Calu3 (cell line): ENCODE results near the gene TMEM181. TPM values are rescaled to one million over a fixed set of nuclear protein-coding genes. Genes with fewer than 3 reads are reported as not detected.

Experiments used
- BruUV-seq: library from RNA; stranded (reverse); fragments of 400-500 nt; replicated peaks from 2 replicates; lab custom pipeline; 2021; lab: Mats Ljungman, UMichigan
- CTCF ChIA-PET: fragments of 300-600 bp; sonication (Branson Sonifier 250); formaldehyde crosslinking; loops from one replicate; lab custom pipeline; 2022; ENCODE audit warnings: antibody characterized with exemption; lab: Charles Lee
- DNase-seq: peaks from one replicate; pipeline ENCODE4 v3.0.0; 2022
- H3K27ac Mint-ChIP-seq: one replicate; pipeline ENCODE4 v1.8.0; 2022; ENCODE audit warnings: mixed read lengths; ENCODE audit not compliant: unreplicated experiment
- H3K27me3 Mint-ChIP-seq: one replicate; pipeline ENCODE4 v1.8.0; 2022; ENCODE audit warnings: mixed read lengths; ENCODE audit not compliant: unreplicated experiment
- H3K36me3 Mint-ChIP-seq: one replicate; pipeline ENCODE4 v1.8.0; 2022; ENCODE audit warnings: mild to moderate bottlenecking, moderate library complexity, mixed read lengths; ENCODE audit not compliant: insufficient read depth, unreplicated experiment
- H3K4me1 Mint-ChIP-seq: one replicate; pipeline ENCODE4 v1.8.0; 2022; ENCODE audit warnings: mild to moderate bottlenecking, low read depth, mixed read lengths; ENCODE audit not compliant: unreplicated experiment
- H3K4me3 Mint-ChIP-seq: one replicate; pipeline ENCODE4 v1.8.0; 2022; ENCODE audit warnings: mild to moderate bottlenecking, low read depth, moderate library complexity, mixed read lengths; ENCODE audit not compliant: unreplicated experiment
- H3K9me3 Mint-ChIP-seq: one replicate; pipeline ENCODE4 v1.8.0; 2022; ENCODE audit warnings: low read depth, mixed read lengths; ENCODE audit not compliant: unreplicated experiment
- CTCF ChIP-seq: fragments of 200-600 bp; IDR thresholded peaks from one replicate; pipeline ENCODE4 v1.8.0; 2022; ENCODE audit warnings: antibody characterized with exemption; ENCODE audit not compliant: unreplicated experiment
- intact Hi-C: fragments of 100-400 bp; cut with micrococcal nuclease; formaldehyde crosslinking; loops from one replicate; pipeline ENCODE4 v1.10.0; 2022; ENCODE audit not compliant: unreplicated experiment
- total RNA-seq: library from RNA; stranded (reverse); gene quantifications from 2 replicates; pipeline ENCODE4 v1.2.3, GENCODE V29; 2022

The TMEM181 gene
- total RNA-seq, 1 experiment from 2014 or later = 48.7 TPM

- no peaks in the 10 kb centered on the region for H3K9me3 Mint-ChIP-seq
- no TSS peak for BruUV-seq
- peaks cover 14% of the 10 kb centered on the region for H3K36me3 Mint-ChIP-seq
- CTCF ChIA-PET = interaction anchor here (0.6 to 0.9 kb wide), 2 partner anchors 31 to 313 kb away, joined by 3 read pairs; no protein-coding TSS in a partner anchor
- no peak overlapping the region for H3K4me3 Mint-ChIP-seq
- no peak for DNase-seq
- intact Hi-C loops = no loop called here
- H3K4me1 Mint-ChIP-seq = no peaks in the 10 kb centered on the region
- no peak for TF ChIP-seq CTCF
- no peaks in the 10 kb centered on the region for H3K27me3 Mint-ChIP-seq
- H3K27ac Mint-ChIP-seq = no peak overlapping the region
Observed at GRCh38 chr6:158538741-158539140, 21.1 kb upstream of the TMEM181 start.

DNA sequence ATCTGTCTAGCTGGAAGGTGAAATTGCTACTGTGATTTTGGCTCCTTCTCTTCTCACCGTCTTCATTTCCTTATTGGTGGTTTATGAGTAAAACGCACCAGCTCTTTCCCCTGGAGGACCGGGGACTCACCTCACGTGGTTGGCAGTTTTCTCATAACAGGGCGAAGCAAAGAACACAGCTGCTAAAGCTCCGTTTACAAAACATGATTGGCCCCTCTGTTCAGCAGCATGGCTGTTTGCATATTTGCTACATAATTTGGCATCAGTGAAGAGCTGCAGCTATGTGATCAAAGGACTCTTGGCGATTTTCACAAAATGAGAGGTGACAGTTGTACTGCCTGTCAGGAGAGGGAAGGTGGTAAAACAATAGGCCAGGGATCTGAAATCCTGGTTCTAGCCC is 20.5 kb upstream of the TMEM181 start:
- H3K27ac Mint-ChIP-seq = no peak overlapping the region
- no peaks in the 10 kb centered on the region for H3K4me1 Mint-ChIP-seq
- no peaks in the 10 kb centered on the region for H3K9me3 Mint-ChIP-seq
- BruUV-seq = no TSS peak
- no peak for TF ChIP-seq CTCF
- peaks cover 14% of the 10 kb centered on the region for H3K36me3 Mint-ChIP-seq
- CTCF ChIA-PET = interaction anchor here (0.9 kb wide), 1 partner anchor 31 kb away, joined by 3 read pairs; no protein-coding TSS in a partner anchor
- no peaks in the 10 kb centered on the region for H3K27me3 Mint-ChIP-seq
- intact Hi-C loops = no loop called here
- H3K4me3 Mint-ChIP-seq = no peak overlapping the region
- no peak for DNase-seq

DNA sequence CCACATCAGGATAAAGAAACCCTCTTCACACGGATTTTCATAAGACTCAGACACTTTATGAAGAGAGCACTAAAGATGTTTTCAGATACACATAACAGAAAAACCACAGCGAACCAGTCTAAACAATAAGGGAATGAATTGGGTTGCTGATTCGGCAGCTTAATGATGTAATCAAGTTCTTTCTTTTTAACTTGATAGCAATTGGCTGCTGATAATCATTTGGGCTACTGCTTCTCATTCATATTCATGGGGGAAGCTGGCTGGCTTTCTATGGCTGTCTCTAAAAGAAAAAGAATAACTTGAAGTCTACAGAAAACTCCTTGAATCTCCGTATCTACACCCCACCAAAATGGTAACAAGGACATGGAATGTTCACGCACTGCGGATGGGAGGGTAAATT is 20.0 kb upstream of the TMEM181 start:
- intact Hi-C loops = no loop called here
- no TSS peak for BruUV-seq
- no peak overlapping the region for H3K27ac Mint-ChIP-seq

GRCh38 chr6:158543606-158544185 is 16.2 kb upstream of the TMEM181 start:
- peaks cover 13% of the 10 kb centered on the region for H3K27me3 Mint-ChIP-seq
- no peak for TF ChIP-seq CTCF
- H3K4me3 Mint-ChIP-seq = no peak overlapping the region
- BruUV-seq = no TSS peak
- intact Hi-C loops = no loop called here
- CTCF ChIA-PET = no interaction called here
- H3K4me1 Mint-ChIP-seq = no peaks in the 10 kb centered on the region
- no peaks in the 10 kb centered on the region for H3K9me3 Mint-ChIP-seq
- H3K36me3 Mint-ChIP-seq = no peaks in the 10 kb centered on the region
- no peak for DNase-seq
- no peak overlapping the region for H3K27ac Mint-ChIP-seq

More for the DNA sequence above, 20.0 kb upstream of the TMEM181 start:
- peaks cover 14% of the 10 kb centered on the region for H3K36me3 Mint-ChIP-seq
- no peak for TF ChIP-seq CTCF
- no peaks in the 10 kb centered on the region for H3K4me1 Mint-ChIP-seq
- CTCF ChIA-PET = no interaction called here
- no peaks in the 10 kb centered on the region for H3K9me3 Mint-ChIP-seq
- DNase-seq = no peak
- no peak overlapping the region for H3K4me3 Mint-ChIP-seq
- H3K27me3 Mint-ChIP-seq = no peaks in the 10 kb centered on the region
